Left ventricle myocardium inferior (tissue), 1 donor: ENCODE measurements around the gene EFCAB12. TPM values are rescaled to one million over a fixed set of nuclear protein-coding genes. Genes with fewer than 3 reads are reported as not detected.
A peak's percentile ranks its signal among the peaks of the same experiment; 100 is the strongest.

Experiments used
- DNase-seq: peaks from one replicate; pipeline ENCODE4 v3.0.0-alpha.2; 2020
- H3K27ac ChIP-seq: fragments of 200-600 bp; replicated peaks from 2 replicates; pipeline ENCODE4 v1.8.0; 2021
- H3K27me3 ChIP-seq: fragments of 200-600 bp; 2 replicates; pipeline ENCODE4 v1.8.0; 2021; ENCODE audit warnings: low read depth
- H3K36me3 ChIP-seq: fragments of 200-600 bp; 2 replicates; pipeline ENCODE4 v1.8.0; 2021
- H3K4me1 ChIP-seq: fragments of 200-600 bp; 2 replicates; pipeline ENCODE4 v1.8.0; 2021
- H3K4me3 ChIP-seq: fragments of 200-600 bp; 2 replicates; pipeline ENCODE4 v1.8.0; 2021; ENCODE audit warnings: mild to moderate bottlenecking, moderate library complexity
- H3K9me3 ChIP-seq: fragments of 200-600 bp; replicated peaks from 2 replicates; pipeline ENCODE4 v1.8.0; 2021
- intact Hi-C: fragments of 100-400 bp; cut with micrococcal nuclease; formaldehyde crosslinking; loops from one replicate; pipeline ENCODE4 v1.11.0; 2022
- total RNA-seq: library from RNA; stranded (reverse); fragmentation: NEBNext Ultra II Directional; extraction: Animal tissue kit (Norgen Biotek cat#: 25700); gene quantifications from one replicate; pipeline ENCODE4 v1.2.1, GENCODE V29; 2021
- TF ChIP-seq, protein P1 (sequence below): fragments of 200-600 bp; IDR thresholded peaks from 2 replicates; pipeline ENCODE4 v1.8.0; 2021; ENCODE audit warnings: antibody characterized with exemption, mild to moderate bottlenecking, borderline replicate concordance
- donor health status: DM: no; HTN: yes; CAD: no; lungs with severe emphysema.

The EFCAB12 gene
- total RNA-seq, 1 donor from 2014 or later, result not detected

DNA sequence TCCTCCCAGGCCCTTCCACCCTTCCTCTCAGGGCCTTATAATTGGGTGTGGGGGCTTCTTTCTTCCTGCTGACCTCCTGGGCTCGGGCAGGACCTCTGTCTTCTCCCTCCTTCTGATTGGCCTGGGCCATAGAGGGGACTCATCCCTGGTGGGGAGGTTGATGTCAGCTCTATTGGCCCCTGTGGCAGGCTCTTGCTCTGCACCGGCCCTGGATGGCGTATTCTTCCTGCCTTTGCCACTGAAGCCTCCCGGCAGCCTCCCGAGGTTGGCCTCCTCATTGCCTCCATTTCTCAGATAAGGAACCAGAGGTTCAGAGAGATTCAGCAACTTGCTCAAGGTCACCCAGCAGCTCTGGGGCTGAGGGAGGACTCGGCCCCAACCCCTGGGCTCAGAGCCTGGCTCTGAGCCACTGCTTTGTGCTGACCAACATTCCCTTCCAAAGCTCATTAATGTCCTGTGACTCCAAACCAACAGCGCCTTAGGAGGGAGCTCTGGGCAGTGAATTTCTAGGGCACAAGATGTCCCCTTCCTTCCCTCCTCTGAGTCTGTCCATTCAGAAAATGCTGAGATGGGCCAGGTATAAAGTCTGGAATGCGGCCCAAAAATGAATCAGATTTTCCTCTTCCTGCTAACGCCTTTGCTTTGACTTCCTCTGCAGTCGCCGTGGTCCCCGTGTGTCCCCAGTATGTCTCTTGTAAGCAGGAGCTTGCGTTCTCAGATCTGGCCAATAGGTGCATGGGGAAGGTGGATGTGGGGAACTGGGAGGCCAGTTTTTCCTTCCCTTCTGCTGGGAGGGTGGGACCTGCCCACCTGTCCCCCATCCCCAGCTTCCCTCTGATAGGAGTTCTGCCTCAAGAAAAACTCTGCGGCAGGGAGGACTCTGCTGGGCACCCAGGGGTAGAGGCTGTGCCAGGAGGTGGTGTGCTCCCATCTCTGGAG lies 75.5 kb downstream of the EFCAB12 start:
- TF ChIP-seq, protein P1, sequence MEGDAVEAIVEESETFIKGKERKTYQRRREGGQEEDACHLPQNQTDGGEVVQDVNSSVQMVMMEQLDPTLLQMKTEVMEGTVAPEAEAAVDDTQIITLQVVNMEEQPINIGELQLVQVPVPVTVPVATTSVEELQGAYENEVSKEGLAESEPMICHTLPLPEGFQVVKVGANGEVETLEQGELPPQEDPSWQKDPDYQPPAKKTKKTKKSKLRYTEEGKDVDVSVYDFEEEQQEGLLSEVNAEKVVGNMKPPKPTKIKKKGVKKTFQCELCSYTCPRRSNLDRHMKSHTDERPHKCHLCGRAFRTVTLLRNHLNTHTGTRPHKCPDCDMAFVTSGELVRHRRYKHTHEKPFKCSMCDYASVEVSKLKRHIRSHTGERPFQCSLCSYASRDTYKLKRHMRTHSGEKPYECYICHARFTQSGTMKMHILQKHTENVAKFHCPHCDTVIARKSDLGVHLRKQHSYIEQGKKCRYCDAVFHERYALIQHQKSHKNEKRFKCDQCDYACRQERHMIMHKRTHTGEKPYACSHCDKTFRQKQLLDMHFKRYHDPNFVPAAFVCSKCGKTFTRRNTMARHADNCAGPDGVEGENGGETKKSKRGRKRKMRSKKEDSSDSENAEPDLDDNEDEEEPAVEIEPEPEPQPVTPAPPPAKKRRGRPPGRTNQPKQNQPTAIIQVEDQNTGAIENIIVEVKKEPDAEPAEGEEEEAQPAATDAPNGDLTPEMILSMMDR, result peak; percentile 34
- H3K4me1 ChIP-seq, result peaks cover 23% of the 10 kb centered on the region
- no peak overlapping the region for H3K4me3 ChIP-seq
- no peak for DNase-seq
- peak overlapping the region; percentile 76 for H3K27ac ChIP-seq
- intact Hi-C loops, result no loop called here
- H3K36me3 ChIP-seq, result no peaks in the 10 kb centered on the region
- no peaks in the 10 kb centered on the region for H3K27me3 ChIP-seq
- H3K9me3 ChIP-seq, result no peaks in the 10 kb centered on the region

- intact Hi-C loops, result no loop called here
- no peaks in the 10 kb centered on the region for H3K27me3 ChIP-seq
- no peak for DNase-seq
- H3K4me1 ChIP-seq, result peaks cover 27% of the 10 kb centered on the region
- H3K36me3 ChIP-seq, result no peaks in the 10 kb centered on the region
- H3K27ac ChIP-seq, result no peak overlapping the region
- H3K4me3 ChIP-seq, result no peak overlapping the region
- H3K9me3 ChIP-seq, result no peaks in the 10 kb centered on the region
- TF ChIP-seq, protein P1, result no peak
Measured at GRCh38 chr3:129352045-129352444, 76.4 kb downstream of the EFCAB12 start.

Other genes starting within 250 kb of the EFCAB12 start
- 490 TPM for gene CNBP, start 244.7 kb downstream of the EFCAB12 start, total RNA-seq
- 86.1 TPM for gene COPG1, start 179.0 kb downstream of the EFCAB12 start, total RNA-seq
- 38.5 TPM for gene HMCES, start 149.8 kb downstream of the EFCAB12 start, total RNA-seq
- gene MBD4, start 11.3 kb upstream of the EFCAB12 start, total RNA-seq, result 18.8 TPM
- 16.5 TPM for gene IFT122, start 11.6 kb upstream of the EFCAB12 start, total RNA-seq
- not detected for gene RHO, start 100.0 kb upstream of the EFCAB12 start, total RNA-seq
- gene H1-8, start 114.5 kb upstream of the EFCAB12 start, total RNA-seq, result not detected
- gene PLXND1, start 178.0 kb upstream of the EFCAB12 start, total RNA-seq, result 45.5 TPM